ENCODE results near the gene ITPK1. TPM values are rescaled to one million over a fixed set of nuclear protein-coding genes. Genes with fewer than 3 reads are reported as not detected.

The ITPK1 gene
- total and polyA plus RNA-seq, 10 of the 15 experiments (the other 5 are each of a cell fraction or from before 2014, with no cell fraction given) = 1.3 to 73.2 (median 27.0) TPM

DNA sequence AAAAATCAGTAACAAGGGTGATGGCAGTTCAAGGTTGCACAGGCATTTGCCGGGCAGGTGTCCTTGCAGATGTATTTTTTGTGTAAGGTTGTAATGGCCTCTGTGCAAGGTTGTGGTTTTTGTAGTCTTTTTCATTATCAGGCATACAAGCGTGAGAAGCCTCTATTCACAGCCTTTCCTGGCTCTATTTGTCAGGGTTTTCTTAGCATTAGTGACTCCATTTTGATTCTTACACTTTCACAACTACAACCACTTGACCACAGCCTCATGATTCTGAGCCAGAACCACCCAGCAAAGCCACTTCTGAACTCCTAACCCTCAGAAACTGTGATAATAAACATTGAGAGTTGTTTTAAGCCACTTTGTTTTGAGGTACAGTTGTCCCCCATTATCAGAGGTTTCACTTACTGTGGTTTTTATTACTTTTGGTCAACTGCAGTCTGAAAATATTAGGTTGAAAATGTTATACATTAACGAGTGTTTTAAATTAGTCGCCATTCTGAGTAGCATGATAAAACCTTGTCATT, 220.3 kb downstream of the ITPK1 start:
- SMC1A ChIA-PET (ENCODE audit: uncharacterized antibody, unreplicated experiment) = no interaction called here
- no peak overlapping the region for H2AFZ ChIP-seq (ENCODE audit: control insufficient read depth, low read depth, low read length)
- intact Hi-C loops (cut with micrococcal nuclease; ENCODE audit: unreplicated experiment) (no loop called here), in situ Hi-C loops (cut with MboI) (no loop called here)
- H3K9ac ChIP-seq (ENCODE audit: control insufficient read depth, insufficient read depth, low read length) = no peak overlapping the region
- no peaks in the 10 kb centered on the region for H4K20me1 ChIP-seq (ENCODE audit: control insufficient read depth, insufficient read depth)
- no peaks in the 10 kb centered on the region for H3K27me3 ChIP-seq (replicated peaks in 1 of 2; ENCODE audit: control insufficient read depth in 2 of 2, insufficient read depth in 2 of 2, low read length in 1 of 2)
- WGBS (ENCODE audit: insufficient coverage, insufficient replicate concordance, low lambda C conversion rate, missing lambda C conversion rate) = 67% methylated on average over 4 of the region's 4 CpGs
- H3K9me3 ChIP-seq (replicated peaks; ENCODE audit: control insufficient read depth, insufficient read depth, low read length) = peaks cover 2% of the 10 kb centered on the region; the same call in 1 of the 3 replicates
- H3K79me2 ChIP-seq (ENCODE audit: control insufficient read depth, insufficient read depth, low read length) = no peaks in the 10 kb centered on the region
- ATAC-seq (peak; percentile 57), FAIRE-seq (no peak), DNase-seq (ENCODE audit: low read depth, low spot score) (peak; percentile 41)
- POLR2A ChIA-PET = no interaction called here
- no peak overlapping the region for H3K4me3 ChIP-seq
- H3K27ac ChIP-seq (ENCODE audit: control insufficient read depth, insufficient read depth) = no peak overlapping the region
- H3K36me3 ChIP-seq (ENCODE audit: control insufficient read depth in 2 of 2, insufficient read depth in 2 of 2, low read length in 1 of 2) = no peaks in the 10 kb centered on the region
- BruUV-seq (replicated peaks) = no TSS peak
- no peak overlapping the region for H3K4me2 ChIP-seq (ENCODE audit: control insufficient read depth, insufficient read depth)
- RAD21 ChIA-PET (ENCODE audit: unreplicated experiment) = no interaction called here
- CTCF ChIA-PET = no interaction called here
- H3K4me1 ChIP-seq (ENCODE audit: control insufficient read depth, insufficient read depth, low read length) = no peaks in the 10 kb centered on the region; the same call in 1 of the 2 replicates
- TF ChIP-seq, protein P1, sequence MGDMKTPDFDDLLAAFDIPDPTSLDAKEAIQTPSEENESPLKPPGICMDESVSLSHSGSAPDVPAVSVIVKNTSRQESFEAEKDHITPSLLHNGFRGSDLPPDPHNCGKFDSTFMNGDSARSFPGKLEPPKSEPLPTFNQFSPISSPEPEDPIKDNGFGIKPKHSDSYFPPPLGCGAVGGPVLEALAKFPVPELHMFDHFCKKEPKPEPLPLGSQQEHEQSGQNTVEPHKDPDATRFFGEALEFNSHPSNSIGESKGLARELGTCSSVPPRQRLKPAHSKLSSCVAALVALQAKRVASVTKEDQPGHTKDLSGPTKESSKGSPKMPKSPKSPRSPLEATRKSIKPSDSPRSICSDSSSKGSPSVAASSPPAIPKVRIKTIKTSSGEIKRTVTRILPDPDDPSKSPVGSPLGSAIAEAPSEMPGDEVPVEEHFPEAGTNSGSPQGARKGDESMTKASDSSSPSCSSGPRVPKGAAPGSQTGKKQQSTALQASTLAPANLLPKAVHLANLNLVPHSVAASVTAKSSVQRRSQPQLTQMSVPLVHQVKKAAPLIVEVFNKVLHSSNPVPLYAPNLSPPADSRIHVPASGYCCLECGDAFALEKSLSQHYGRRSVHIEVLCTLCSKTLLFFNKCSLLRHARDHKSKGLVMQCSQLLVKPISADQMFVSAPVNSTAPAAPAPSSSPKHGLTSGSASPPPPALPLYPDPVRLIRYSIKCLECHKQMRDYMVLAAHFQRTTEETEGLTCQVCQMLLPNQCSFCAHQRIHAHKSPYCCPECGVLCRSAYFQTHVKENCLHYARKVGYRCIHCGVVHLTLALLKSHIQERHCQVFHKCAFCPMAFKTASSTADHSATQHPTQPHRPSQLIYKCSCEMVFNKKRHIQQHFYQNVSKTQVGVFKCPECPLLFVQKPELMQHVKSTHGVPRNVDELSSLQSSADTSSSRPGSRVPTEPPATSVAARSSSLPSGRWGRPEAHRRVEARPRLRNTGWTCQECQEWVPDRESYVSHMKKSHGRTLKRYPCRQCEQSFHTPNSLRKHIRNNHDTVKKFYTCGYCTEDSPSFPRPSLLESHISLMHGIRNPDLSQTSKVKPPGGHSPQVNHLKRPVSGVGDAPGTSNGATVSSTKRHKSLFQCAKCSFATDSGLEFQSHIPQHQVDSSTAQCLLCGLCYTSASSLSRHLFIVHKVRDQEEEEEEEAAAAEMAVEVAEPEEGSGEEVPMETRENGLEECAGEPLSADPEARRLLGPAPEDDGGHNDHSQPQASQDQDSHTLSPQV (IDR thresholded peaks at IDR 0.05) = peak; percentile 99
- TF ChIP-seq NR2F1 (conservative IDR thresholded peaks at IDR 0.05) = 0 out of 2 replicates have a peak, but pooled peaks have one; percentile 29
- TF ChIP-seq, protein P2, sequence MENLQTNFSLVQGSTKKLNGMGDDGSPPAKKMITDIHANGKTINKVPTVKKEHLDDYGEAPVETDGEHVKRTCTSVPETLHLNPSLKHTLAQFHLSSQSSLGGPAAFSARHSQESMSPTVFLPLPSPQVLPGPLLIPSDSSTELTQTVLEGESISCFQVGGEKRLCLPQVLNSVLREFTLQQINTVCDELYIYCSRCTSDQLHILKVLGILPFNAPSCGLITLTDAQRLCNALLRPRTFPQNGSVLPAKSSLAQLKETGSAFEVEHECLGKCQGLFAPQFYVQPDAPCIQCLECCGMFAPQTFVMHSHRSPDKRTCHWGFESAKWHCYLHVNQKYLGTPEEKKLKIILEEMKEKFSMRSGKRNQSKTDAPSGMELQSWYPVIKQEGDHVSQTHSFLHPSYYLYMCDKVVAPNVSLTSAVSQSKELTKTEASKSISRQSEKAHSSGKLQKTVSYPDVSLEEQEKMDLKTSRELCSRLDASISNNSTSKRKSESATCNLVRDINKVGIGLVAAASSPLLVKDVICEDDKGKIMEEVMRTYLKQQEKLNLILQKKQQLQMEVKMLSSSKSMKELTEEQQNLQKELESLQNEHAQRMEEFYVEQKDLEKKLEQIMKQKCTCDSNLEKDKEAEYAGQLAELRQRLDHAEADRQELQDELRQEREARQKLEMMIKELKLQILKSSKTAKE (IDR thresholded peaks at IDR 0.05; ENCODE audit: low read depth, poor library complexity, severe bottlenecking) = peak; percentile 69
- TF ChIP-seq MTA2 (IDR thresholded peaks at IDR 0.05; ENCODE audit: low read depth) = peak; percentile 88
- TF ChIP-seq, protein P3, sequence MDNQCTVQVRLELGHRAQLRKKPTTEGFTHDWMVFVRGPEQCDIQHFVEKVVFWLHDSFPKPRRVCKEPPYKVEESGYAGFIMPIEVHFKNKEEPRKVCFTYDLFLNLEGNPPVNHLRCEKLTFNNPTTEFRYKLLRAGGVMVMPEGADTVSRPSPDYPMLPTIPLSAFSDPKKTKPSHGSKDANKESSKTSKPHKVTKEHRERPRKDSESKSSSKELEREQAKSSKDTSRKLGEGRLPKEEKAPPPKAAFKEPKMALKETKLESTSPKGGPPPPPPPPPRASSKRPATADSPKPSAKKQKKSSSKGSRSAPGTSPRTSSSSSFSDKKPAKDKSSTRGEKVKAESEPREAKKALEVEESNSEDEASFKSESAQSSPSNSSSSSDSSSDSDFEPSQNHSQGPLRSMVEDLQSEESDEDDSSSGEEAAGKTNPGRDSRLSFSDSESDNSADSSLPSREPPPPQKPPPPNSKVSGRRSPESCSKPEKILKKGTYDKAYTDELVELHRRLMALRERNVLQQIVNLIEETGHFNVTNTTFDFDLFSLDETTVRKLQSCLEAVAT (IDR thresholded peaks at IDR 0.05) = 0 out of 2 replicates have a peak, but pooled peaks have one; percentile 31
- TF ChIP-seq, protein P4, sequence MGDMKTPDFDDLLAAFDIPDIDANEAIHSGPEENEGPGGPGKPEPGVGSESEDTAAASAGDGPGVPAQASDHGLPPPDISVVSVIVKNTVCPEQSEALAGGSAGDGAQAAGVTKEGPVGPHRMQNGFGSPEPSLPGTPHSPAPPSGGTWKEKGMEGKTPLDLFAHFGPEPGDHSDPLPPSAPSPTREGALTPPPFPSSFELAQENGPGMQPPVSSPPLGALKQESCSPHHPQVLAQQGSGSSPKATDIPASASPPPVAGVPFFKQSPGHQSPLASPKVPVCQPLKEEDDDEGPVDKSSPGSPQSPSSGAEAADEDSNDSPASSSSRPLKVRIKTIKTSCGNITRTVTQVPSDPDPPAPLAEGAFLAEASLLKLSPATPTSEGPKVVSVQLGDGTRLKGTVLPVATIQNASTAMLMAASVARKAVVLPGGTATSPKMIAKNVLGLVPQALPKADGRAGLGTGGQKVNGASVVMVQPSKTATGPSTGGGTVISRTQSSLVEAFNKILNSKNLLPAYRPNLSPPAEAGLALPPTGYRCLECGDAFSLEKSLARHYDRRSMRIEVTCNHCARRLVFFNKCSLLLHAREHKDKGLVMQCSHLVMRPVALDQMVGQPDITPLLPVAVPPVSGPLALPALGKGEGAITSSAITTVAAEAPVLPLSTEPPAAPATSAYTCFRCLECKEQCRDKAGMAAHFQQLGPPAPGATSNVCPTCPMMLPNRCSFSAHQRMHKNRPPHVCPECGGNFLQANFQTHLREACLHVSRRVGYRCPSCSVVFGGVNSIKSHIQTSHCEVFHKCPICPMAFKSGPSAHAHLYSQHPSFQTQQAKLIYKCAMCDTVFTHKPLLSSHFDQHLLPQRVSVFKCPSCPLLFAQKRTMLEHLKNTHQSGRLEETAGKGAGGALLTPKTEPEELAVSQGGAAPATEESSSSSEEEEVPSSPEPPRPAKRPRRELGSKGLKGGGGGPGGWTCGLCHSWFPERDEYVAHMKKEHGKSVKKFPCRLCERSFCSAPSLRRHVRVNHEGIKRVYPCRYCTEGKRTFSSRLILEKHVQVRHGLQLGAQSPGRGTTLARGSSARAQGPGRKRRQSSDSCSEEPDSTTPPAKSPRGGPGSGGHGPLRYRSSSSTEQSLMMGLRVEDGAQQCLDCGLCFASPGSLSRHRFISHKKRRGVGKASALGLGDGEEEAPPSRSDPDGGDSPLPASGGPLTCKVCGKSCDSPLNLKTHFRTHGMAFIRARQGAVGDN (IDR thresholded peaks at IDR 0.05) = peak; percentile 100
- TF ChIP-seq ZNF622 (IDR thresholded peaks at IDR 0.05) = no peak
- no peak for TF ChIP-seq PML (IDR thresholded peaks at IDR 0.05; ENCODE audit: low read length)
- TF ChIP-seq ZNF384 (IDR thresholded peaks at IDR 0.05; ENCODE audit: borderline replicate concordance, low read depth, low read length) = no peak
- TF ChIP-seq MEF2B (IDR thresholded peaks at IDR 0.05; ENCODE audit: partially characterized antibody, poor library complexity, severe bottlenecking) = peak; percentile 10
- peak in 1 of 2 experiments; percentile 34; a peak in 1 of 4 replicates for TF ChIP-seq BHLHE40 (IDR thresholded peaks at IDR 0.05; ENCODE audit: borderline replicate concordance in 1 of 2, low read depth in 2 of 2, low read length in 1 of 2)
- peak; percentile 15; the same call in 1 of the 2 replicates for TF ChIP-seq BCL11A (IDR thresholded peaks at IDR 0.05; ENCODE audit: low read depth, low read length)

Measured in GM12878 (cell line).